Stimulated activated CD4-positive, alpha-beta T cell treated with anti-CD3 and anti-CD28 coated beads, Interleukin-1b, Interleukin-23, amount 100 ng/mL, for 48 hours (primary cell): ENCODE results near the gene EXPH5.
A peak's percentile ranks its signal among the peaks of the same experiment; 100 is the strongest.
"Not testable (repeated sequence)": the region's sequence is repeated elsewhere in the genome, so short reads cannot be mapped to it uniquely, and the experiment has no call there.

ENCODE experiments used
- DNase-seq: peaks from one replicate; pipeline ENCODE4 v3.0.0-alpha.2; 2020

The EXPH5 gene

DNA sequence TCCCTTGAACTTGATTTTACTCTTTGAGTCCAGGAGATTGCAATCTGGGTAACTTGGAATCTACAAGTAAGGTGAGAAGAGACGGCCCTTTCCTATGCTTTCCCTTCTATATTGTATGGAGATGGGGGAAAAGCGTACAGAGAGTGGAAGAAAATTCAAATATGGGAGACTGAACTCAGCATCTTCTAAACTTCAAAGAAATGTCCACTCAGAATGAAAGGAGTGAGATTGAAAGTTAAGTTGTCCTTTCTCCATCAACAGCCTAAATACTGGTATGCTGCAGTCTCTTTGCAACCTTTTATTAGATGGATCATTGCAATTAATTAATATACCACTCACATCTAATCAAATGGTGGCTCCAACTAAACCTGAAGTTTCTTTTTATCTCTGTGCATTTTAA lies 6.4 kb upstream of the EXPH5 start:
- no peak for DNase-seq

DNA sequence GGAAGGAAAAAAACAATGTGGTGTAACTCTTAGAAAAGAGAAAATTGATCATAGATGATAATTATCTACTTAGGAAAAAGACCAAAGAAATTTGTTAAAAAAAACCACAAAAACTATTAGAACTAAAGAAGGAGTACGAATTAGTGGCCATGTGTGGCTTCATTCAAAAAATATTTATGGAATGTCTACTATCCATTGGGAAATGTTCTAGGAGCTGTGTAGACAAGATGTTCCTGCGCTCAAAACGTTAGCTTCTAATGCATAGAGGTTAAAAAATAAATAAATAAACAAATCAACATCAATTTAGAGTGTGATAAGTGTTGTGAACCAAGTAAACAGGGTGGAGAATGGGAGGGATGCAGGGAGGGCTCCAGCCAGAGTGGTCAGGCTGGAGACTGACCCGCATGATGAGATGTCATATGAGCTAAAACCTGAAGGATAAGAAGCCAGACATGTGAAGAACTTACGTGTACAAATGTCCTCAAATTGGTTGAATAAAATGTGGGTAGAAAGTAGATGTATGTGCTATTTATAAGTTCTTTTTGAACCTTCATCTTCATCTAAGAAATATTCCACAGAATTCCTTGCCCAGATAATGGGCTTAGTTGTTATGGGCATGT lies 4.3 kb upstream of the EXPH5 start:
- DNase-seq, result no peak

DNA sequence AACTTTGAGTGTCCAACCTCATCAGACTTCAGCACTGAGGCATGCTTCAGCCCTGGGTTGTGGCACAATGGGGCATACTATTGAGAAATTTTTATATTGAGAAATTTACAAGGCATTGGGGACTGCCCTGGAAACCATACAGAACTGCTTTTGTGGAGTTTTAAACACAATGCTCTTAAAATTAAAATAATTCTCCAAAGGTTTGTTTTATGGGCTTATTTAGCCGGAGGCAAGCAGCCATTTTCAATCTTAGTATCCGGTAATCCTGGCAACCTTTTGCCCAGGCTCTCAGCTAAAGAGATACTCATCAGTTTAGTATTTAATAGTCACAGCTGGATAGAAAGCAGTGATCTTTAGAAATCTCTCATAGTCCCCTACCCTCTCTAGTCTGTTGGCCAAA lies 3.1 kb upstream of the EXPH5 start:
- DNase-seq, result no peak

DNA sequence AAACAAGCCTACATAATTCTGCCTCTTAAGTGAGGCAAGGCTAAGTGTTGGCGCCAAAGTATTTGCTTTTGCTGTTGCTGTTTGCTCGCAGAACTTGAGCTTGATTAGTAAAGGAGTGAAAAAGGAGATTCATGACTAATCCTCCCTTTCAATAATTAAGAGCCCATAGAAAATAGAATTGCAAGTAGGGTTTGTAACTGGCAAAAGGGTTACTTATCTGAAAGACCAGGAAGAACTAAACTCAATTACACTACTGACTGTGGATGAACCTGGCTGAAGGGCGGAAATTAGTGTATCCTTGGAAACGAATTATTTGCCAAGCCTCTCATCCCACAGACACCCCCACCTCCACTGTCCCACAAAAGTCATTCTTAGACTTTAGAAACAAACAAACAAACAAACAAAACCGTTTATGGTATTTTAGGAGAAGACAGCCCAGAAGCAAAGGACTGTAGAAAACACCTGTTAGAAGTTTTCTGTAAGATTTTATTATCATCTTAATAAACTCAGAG lies 411 bp upstream of the EXPH5 start:
- no peak for DNase-seq

DNA sequence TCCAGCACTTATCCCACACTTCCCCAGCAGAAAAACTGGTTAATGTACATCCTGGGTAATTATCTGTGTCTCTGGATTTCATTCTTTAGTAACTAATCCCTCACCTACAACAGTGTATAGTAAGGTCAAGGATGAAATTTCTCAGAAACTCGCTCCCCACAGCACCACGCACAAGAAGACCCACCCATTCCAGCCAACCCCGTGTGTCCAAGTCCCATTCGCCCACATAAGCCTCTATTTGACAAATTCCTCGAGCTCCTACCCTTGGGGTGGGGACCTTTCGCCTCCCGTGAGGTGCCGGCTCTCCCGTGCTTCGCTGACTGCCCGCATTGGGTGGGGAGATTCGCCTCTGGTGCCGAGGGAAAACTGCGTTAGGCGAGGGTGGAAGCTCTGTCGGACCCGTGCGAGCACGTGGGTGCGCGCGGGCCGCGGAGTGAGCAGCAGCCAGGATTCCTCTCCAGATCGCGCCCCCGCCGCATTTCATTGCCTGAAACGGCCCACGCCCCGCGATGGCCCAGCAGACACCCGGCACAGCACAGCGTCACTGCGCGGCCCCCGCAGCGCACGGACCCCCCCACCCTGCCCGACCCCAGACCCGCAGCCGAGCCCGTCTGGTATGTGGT lies 866 bp downstream of the EXPH5 start:
- peak; percentile 10 for DNase-seq

DNA sequence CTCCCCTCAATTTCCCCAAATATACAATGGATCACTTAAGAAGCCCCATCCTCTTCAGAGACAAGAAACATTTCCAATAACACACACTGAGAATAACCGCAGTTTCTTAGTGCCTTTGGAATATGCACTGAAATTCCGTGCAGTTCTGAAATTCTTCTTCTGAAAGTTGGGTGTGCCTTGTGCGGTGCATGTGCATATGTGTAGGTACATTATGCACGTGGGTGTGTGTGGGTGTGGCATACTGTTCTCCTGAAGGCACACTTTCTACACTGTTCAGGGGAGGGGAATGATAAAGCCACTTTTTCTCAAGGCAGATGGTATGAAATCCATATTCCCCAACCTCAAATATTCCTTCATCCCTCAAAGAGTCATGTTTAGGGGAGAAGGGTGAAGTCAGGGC lies 1.7 kb downstream of the EXPH5 start:
- no peak for DNase-seq

DNA sequence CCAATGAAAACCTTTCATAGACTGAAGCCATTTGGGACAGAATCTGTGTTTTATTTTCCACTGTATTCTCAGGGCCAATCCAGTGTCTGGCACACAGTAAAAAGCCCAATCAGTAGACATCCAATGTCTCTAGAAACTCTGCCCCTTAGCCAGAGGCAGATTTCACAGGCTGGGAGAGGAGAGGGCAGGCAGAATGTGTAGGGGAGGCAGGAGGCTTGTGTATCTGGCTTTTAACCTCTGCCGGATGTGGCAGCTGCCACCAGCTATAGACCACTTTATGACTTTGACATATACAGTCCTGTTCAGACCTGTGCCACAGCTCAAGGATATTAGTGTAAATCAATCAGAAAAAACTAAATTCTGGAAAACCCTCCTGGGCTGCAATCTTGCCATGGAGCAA lies 4.4 kb downstream of the EXPH5 start:
- no peak for DNase-seq

DNA sequence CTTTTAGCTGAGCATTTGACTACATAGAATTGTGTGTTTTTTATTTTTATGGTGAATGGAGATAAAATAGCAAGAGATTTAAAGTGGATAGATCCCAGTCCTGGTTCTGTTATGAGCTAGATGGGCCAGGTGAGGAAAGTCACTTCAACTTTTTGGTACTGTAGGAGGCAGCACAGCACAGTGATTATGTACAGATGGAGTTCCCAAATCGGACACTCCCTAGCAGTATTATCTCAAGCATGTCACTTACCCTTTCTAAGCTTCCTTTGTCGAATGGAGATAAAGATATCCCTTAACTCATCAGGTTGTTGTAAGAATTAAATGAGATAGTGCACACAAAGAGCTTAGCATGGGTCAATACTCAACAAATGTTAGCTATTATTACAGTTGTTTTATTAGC lies 5.3 kb downstream of the EXPH5 start:
- DNase-seq, result no peak

DNA sequence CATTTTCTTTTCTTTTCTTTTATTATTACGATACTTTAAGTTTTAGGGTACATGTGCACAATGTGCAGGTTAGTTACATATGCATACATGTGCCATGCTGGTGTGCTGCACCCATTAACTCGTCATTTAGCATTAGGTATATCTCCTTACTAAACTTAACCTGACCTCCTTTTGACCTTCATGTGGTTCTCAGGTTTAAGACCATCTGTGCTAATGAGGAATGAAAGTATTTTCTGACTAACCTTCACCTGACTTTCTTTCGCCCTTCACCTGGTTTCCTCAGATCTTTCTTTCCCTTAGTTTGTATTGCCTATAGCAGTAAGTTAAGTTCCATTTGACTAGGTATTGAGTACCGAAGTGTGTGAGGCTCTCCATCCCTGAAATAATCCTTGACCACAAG lies 6.5 kb downstream of the EXPH5 start:
- DNase-seq, result no peak

DNA sequence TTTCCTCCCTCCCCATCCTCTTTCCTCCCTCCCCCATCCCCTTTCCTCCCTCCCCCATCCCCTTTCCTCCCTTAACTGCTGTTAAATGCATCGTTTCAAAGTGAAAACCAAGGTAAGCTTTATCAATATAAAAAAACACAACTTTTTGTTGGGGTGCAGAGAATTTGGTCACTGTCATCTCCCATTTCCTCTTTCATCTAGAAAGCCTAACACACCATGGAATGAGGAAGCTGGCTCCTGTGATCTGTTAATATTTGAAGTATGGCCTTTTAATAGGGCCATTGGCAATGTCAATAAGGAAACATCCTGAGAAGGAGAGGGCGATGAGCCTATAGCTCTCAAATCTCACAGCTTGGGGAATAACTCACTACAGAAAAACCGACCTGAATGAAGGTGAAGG lies 7.0 kb downstream of the EXPH5 start:
- no peak for DNase-seq

DNA sequence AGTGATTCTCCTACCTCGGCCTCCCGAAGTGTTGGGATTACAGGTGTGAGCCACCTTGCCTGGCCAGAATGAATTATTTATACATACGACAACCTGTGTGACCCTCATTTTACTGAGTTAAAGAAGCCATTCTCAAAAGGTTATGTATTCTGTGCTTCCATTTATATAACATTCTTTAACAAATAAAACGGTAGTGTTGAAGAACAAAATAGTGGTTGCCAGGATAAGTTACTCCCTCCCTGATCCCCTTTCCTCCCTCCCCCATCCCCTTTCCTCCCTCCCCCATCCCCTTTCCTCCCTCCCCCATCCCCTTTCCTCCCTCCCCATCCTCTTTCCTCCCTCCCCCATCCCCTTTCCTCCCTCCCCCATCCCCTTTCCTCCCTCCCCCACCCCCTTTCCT lies 7.4 kb downstream of the EXPH5 start:
- DNase-seq, result not testable (repeated sequence)

DNA sequence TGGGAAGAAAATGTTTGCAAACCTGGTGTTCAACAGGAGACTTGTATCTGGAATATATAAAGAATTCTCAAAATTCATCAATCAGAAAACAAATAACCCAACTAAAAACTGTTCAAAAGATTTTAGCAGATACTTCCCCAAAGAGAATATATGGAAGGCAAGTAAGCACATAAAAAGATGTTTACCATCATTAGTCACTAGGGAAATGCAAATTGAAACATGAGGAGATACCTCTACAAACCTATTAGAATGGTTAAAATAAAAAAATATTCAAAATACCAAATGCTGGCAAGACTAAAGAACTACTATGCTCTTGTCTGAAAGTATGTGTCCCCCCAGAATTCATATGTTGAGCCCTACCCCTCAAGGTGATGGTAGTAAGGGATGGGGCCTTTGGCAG lies 8.6 kb downstream of the EXPH5 start:
- no peak for DNase-seq

DNA sequence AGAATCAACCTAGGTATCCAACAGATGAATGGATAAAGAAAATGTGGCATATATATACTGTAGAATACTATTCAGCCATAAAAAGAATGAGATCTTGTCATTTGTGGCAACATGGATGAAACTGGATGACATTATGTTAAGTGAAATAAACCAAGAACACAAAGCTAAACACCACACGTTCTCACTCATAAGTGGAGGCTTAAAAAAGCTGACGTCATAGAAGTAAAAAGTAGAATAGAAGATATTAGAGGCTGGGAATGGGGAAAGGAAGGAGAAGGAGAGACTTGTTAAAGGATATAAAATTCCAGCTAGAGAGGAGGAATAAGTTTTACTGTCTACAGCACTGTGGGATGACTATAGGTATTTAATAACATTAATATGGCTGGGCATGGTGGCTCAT lies 12.9 kb downstream of the EXPH5 start:
- DNase-seq, result no peak

DNA sequence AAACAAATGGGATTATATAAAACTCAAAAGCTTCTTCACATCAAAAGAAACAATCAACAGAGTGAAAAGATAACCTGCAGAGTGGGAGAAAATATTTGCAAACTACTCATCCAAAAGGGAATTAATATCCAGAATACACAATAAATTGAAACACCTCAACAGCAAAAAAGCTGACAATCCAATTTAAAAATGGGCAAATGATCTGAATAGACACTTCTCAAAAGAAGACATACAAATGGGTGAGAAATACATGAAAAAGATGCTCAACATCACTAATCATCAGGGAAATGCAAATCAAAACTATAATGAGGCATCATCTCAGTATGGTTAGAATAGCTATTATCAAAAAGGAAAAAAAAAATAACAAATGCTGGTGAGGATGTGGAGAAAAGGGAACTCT lies 13.5 kb downstream of the EXPH5 start:
- no peak for DNase-seq

DNA sequence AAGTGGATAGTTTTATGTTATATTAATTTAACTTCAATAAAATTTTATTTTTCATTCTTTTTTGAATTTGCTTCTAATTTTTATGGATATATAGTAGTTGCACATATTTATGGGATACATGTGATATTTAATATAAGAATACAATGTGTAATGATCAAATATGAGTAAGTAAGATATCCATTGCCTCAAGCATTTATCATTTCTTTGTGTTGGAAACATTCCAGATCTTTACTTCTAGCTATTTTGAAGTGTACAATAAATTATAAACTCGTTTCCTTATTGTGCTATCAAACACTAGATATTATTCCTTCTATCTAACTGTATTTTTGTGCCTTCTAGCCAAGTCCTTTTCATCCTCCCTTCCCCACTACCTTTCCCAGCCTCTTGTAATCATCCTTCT lies 17.0 kb downstream of the EXPH5 start:
- no peak for DNase-seq

DNA sequence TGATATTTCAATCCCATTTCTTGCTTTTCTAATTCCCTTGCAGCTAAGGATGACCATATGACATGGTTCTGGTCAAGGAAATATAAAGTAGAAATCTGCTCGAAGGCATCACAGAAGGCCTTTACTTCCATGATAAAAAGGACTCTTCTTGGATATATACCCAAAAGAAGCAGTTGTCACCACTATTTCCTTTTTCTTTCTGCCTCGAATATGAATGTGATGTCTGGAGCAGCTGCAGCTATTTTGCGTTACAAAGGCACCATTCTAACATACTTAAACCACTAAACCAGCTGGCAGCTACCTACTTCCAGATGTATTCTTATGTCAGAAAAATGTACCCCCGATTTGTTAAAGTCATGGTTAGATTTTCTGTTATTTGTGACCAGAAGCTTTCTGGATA lies 18.9 kb downstream of the EXPH5 start:
- no peak for DNase-seq

DNA sequence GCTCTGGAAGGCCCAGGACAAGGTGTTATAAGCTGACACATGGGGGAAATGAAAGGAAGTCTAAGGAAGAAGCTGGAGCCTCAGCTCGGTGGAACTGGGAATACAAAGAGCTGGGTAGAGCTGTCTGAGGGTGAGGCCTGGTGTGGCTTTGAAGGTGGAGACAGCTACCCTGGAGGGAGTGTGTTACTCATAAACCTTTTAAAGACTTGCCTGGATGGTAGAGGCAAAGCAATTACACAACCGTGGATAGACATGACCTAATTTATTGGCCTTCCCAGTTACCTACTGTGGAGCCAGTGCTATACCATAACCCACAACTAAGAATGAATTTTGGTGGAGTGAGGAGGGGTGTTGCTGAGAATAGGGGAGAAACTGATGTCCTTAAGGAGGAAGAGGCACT lies 22.6 kb downstream of the EXPH5 start:
- DNase-seq, result no peak

DNA sequence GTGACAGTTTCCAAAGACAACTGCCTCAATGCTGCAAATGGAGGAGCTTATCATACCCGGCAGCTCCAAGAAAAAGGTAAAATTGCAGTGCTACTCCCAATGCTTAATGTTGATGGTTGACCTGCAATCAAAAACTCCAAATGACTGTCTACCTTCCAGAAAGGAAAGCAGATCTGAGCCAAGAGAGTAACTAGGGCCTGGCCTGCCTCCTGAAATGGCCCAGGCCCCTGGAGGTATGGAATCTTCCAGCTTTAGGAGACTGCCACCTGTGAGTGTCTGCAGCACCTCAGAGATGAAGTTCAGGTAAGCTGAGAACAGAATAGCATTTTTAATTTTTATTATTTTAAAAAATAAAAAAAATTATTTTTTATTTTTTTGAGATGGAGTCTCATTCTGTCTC lies 23.7 kb downstream of the EXPH5 start:
- no peak for DNase-seq

DNA sequence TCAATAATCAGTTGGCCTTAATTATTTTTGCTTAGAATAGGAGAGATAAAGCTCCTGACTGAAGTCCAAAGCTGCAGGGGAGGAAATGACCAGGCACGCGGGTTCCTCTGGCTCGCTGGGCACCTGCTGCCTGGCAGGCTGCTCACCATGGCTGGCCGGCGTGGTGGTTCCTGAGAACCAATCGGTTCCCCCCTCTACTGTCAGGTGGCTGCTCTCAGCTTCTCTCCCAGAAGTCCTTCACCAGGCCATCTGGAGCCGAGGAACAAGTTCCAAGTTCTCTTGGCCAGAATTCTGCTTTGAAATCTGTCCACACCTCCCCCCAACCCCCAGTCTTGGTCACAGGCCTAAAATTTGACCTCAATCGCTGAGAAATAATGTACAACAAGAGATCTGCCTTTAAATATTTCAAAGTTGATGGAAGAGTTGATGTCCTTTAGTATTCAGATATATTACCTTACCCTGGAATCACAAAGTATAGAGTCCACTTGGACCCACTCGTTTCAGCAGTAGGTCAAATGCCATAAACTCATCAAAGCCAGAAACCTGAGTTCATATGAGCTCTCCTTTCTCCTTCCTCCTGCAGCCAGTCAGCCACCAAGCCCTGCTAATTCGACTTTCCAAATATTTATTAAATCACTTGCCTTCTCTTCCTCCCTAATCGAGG lies 25.2 kb downstream of the EXPH5 start:
- no peak for DNase-seq

DNA sequence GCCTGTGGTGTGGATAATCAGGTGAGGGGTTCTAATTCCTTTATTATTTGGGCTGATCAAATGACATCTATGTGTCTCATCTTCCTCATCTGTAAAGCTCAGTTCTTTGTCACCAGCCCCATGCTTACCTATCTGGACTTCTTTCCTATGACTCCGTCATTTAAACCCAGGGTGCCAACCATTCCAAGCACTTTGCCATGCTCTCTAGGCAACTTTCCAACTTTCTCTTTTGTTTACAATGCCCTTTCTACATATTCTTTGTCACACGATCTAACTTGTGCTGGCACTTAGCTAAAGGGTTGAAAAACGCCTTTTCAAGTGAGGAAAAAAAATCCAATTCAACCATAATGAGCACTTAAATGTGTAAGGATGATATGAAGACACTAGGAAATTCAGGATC lies 27.9 kb downstream of the EXPH5 start:
- DNase-seq, result no peak

DNA sequence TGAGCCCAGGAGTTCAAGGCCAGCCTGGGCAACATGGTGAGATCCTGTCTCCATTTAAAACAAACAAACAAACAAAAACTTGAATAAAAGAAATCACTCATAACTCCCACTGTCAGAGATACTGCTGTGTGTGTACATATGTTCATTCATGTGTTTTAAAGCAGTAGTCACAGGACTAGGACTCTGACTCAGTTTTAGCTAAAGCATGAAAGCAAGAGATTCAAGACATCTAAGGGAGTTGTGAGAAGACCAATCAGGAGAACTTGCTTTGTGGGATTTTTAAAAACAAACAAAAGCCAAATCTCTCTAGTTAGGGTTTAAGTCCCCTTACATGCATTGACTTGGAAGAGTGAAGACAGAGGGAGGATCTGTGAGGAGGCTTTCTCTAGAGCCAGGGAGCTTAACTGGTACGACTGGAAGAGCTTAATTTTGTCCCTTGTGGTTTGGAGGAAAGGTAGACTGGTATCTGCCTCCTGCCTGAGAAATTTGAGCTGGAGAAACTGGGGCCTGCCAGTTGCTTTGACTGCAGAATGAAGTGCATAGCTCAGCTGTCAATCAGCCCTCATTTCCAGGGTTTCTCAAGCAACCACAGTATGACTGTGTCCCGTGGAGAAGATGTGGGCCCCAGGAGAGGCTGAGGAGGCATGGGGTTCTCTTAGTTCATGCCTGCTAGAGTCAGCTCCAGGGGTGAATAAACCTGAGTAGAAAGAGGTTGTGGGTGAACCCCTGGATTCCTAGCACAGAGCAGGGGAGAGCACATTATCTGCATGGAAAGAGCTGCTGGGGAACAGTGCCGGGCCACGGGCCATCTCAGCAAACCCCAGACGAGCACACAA lies 30.6 kb downstream of the EXPH5 start:
- no peak for DNase-seq

DNA sequence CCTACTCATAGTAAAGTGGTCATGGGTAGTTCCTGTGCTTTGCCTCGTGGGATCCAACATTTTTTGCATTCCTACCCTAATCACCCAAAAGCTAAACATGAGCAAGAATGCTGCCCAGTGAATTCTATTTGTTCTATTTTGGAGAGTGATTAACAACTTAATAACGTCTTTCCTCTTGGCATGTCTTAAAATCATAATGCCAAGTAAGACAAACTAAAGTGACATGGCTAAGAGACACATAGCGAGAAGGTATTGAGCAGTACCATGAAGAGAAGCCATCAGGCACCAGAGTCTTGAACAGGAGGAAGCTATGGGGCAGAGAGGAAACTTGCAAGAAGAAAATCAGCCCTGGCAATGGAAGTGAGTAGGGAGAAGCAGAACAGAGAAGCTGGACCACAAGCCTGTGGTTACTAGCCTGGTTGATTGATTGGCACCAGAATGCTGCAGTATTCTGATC lies 32.0 kb downstream of the EXPH5 start:
- DNase-seq, result no peak

DNA sequence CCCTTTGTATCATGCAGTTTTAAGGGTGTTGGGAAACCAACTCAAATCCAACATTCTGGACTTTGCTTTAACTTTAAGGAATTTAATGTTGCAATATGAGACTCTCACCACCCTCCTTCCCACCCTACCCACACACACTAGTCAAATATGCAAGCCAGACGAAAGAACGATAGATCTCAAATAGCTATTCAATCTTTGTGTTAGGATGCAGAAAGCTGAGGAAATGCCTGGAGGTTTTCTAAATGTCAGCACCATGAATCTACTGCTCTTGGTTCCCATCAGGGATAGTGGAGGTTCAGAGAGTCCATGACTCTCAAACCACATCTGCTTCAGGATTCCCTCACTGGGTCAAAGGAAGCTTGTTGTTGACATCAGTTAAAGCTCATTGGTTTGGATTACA lies 33.7 kb downstream of the EXPH5 start:
- DNase-seq, result no peak

DNA sequence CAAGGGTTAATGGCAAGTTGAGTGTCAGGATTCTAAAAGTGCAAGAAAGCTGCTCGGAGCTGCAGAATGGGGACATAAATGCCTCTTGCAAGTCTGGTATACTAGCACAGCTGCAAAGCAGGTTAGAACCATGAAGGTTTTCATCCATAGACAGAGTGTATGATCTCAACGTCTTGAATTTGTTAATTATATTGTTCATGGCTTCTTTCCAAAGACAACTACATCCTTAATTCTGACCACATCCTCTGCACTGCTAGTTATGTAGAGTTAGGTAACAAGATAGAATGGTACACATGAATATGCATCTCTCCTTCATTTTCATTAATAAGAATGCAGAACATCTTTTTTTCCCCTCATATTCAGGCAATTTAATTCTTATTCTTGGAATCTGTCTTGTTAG lies 34.2 kb downstream of the EXPH5 start:
- DNase-seq, result no peak
